ENCODE results near the gene RNF144B. TPM values are rescaled to one million over a fixed set of nuclear protein-coding genes. Genes with fewer than 3 reads are reported as not detected.
A peak's percentile ranks its signal among the peaks of the same experiment; 100 is the strongest.

The RNF144B gene
- total and polyA plus RNA-seq, 8 donors: 1.7 to 81.7 (median 5.1) TPM

DNA sequence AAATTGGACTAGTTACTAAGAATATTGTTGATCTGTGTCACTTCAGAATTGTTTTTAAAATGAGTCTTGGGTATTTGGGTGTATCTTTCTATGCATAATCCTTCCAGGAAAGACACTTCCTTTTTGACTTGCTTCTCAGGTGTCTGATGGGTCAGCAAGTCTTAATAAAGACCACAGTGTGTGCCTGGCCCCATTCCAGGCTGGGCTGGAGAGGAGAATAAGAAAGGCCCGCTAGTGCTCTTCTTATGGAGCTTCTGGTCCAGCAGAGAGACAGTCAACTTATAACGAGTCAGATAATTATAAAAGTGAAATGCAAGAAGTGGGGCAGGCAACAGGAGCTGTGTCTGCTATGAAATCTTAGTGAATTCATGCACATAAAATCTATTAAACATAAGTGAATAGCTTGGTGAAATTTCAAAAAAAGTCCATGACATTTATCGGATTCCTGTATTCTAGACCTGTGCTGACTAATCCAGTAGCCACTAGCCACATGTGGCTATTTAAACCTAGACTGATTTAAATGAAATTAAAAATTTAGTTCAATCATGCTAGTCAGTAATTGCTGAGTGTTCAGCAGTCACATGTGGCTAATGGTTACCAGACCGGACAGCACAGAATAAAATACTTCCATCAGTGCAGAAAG, 42.6 kb downstream of the RNF144B start:
- intact Hi-C loops (cut with DNase I; ENCODE audit: low total_unique reads): no loop called here
- Histone ChIP-seq H3K4me3 (no peak overlapping the region), H3K4me1 (peaks cover 0 to 20% (median 6%) of the 10 kb centered on the region in 4 donors), H3K27ac (no peak overlapping the region), H3K36me3 (peaks cover 0 to 5% (median 3%) of the 10 kb centered on the region in 4 donors), H3K27me3 (no peaks in the 10 kb centered on the region), H3K9me3 (no peaks in the 10 kb centered on the region)
- 75 to 98% (median 91%) methylated on average over 4 of the region's 4 CpGs for WGBS, 5 donors
- DNase-seq: no peak
- no peak for TF ChIP-seq POLR2AphosphoS5 (IDR thresholded peaks at IDR 0.05)
- TF ChIP-seq EP300 (IDR thresholded peaks at IDR 0.05): no peak
- TF ChIP-seq, protein P1, sequence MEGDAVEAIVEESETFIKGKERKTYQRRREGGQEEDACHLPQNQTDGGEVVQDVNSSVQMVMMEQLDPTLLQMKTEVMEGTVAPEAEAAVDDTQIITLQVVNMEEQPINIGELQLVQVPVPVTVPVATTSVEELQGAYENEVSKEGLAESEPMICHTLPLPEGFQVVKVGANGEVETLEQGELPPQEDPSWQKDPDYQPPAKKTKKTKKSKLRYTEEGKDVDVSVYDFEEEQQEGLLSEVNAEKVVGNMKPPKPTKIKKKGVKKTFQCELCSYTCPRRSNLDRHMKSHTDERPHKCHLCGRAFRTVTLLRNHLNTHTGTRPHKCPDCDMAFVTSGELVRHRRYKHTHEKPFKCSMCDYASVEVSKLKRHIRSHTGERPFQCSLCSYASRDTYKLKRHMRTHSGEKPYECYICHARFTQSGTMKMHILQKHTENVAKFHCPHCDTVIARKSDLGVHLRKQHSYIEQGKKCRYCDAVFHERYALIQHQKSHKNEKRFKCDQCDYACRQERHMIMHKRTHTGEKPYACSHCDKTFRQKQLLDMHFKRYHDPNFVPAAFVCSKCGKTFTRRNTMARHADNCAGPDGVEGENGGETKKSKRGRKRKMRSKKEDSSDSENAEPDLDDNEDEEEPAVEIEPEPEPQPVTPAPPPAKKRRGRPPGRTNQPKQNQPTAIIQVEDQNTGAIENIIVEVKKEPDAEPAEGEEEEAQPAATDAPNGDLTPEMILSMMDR (IDR thresholded peaks at IDR 0.05): no peak
- TF ChIP-seq POLR2A (IDR thresholded peaks at IDR 0.05): no peak

DNA sequence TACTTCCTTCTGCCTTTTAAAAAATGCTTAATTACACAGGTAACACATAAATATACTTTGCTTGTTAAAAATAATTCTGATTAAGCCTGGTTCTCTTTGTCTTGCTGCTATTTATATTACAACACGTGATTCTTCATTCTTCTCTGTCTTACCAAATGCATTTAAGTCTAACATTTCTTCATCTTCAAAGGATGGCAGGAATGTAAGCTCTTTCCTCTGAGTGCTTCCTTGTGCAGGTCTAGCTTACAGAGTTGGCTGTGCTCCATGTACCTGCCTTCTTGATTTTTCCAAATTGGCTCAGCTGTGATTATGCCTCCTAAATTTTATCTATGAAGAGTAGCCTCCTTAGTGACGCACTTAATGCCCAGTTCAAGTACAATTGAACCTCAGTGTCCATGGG, 44.4 kb downstream of the RNF144B start:
- intact Hi-C loops (cut with DNase I; ENCODE audit: low total_unique reads): no loop called here
- Histone ChIP-seq H3K4me3 (no peak overlapping the region), H3K27ac (no peak overlapping the region), H3K36me3 (peaks cover 0 to 5% (median 3%) of the 10 kb centered on the region in 4 donors), H3K27me3 (no peaks in the 10 kb centered on the region), H3K9me3 (no peaks in the 10 kb centered on the region), H3K4me1 (peaks cover 0 to 20% (median 3%) of the 10 kb centered on the region in 4 donors)
- 43 to 71% (median 59%) methylated on average over 2 of the region's 2 CpGs for WGBS, 5 donors
- peak in 1 of 2 donors; percentile 16 for DNase-seq
- TF ChIP-seq POLR2A (IDR thresholded peaks at IDR 0.05): no peak
- TF ChIP-seq POLR2AphosphoS5 (IDR thresholded peaks at IDR 0.05): no peak
- TF ChIP-seq EP300 (IDR thresholded peaks at IDR 0.05): no peak
- TF ChIP-seq, protein P1 (IDR thresholded peaks at IDR 0.05): no peak

DNA sequence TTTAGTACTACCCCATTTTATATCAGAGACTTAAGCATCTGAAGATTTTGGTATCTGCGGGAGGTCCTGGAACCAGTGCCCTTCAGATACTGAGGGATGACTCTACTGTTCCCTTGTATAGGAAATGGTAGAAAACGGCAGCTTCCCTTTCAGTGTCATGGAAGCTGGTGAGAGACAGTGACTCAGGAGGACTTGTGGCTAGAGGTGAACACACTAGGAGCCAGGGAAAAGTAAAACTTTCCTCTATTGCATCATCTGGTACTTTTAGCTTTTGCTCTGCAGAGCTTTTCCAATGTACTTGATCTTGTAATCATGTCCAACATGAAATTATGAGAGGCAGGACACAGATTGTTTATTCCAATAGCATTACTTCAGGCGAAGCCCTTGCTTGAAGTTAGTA, 45.0 kb downstream of the RNF144B start:
- H3K27ac ChIP-seq: no peak overlapping the region
- no peaks in the 10 kb centered on the region for H3K27me3 ChIP-seq
- H3K4me1 ChIP-seq: peaks cover 0 to 20% (median 3%) of the 10 kb centered on the region in 4 donors
- peaks cover 0 to 5% (median 3%) of the 10 kb centered on the region in 4 donors for H3K36me3 ChIP-seq
- TF ChIP-seq POLR2AphosphoS5 (IDR thresholded peaks at IDR 0.05): no peak
- no peak for TF ChIP-seq EP300 (IDR thresholded peaks at IDR 0.05)
- no peak for TF ChIP-seq POLR2A (IDR thresholded peaks at IDR 0.05)
- TF ChIP-seq, protein P1 (IDR thresholded peaks at IDR 0.05): no peak
- no peak for DNase-seq
- WGBS, 5 donors: 67 to 85% (median 72%) methylated on average over 3 of the region's 3 CpGs
- intact Hi-C loops (cut with DNase I; ENCODE audit: low total_unique reads): no loop called here
- no peaks in the 10 kb centered on the region for H3K9me3 ChIP-seq
- no peak overlapping the region for H3K4me3 ChIP-seq

DNA sequence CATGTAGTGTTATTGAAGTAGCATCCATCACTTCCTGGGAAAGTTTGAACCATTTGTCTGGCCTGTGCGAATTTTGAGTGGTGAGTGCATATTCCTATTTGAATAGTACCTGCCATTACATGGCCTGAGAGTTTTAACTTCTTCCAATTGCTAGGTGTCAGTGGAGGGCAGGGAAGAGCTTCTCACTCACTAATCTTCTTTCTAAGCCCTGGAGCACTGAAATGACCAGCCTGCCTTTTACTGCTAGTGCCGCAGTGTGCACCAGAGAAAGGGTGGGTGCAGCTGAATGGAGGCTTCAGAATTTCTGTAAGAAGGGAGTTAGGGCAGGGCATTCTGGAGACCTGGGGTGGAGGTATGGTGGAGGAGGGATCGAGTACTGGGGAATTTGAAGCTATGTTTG, 45.5 kb downstream of the RNF144B start:
- no peaks in the 10 kb centered on the region for H3K9me3 ChIP-seq
- intact Hi-C loops (cut with DNase I; ENCODE audit: low total_unique reads): no loop called here
- no peak for DNase-seq
- H3K27ac ChIP-seq: no peak overlapping the region
- peaks cover 0 to 5% (median 2%) of the 10 kb centered on the region in 4 donors for H3K36me3 ChIP-seq
- no peaks in the 10 kb centered on the region for H3K27me3 ChIP-seq
- H3K4me1 ChIP-seq: peaks cover 0 to 20% (median 3%) of the 10 kb centered on the region in 4 donors
- WGBS, 5 donors: 77 to 93% (median 87%) methylated on average over 3 of the region's 3 CpGs
- TF ChIP-seq, protein P1 (IDR thresholded peaks at IDR 0.05): no peak
- TF ChIP-seq POLR2AphosphoS5 (IDR thresholded peaks at IDR 0.05) (no peak), POLR2A (IDR thresholded peaks at IDR 0.05) (no peak), EP300 (IDR thresholded peaks at IDR 0.05) (no peak)
- H3K4me3 ChIP-seq: no peak overlapping the region

Data from stomach (tissue), 9 donors.